ENCODE measurements around the gene CTSA. TPM values are rescaled to one million over a fixed set of nuclear protein-coding genes. Genes with fewer than 3 reads are reported as not detected.

CTSA gene
- total RNA-seq, 1 experiment from 2014 or later = 282 TPM

GRCh38 chr20:45859916-45860315 is 31.2 kb upstream of the CTSA start:
- Mint-ChIP-seq H3K27ac (ENCODE audit: unreplicated experiment) (no peak overlapping the region), H3K27me3 (ENCODE audit: insufficient read depth, unreplicated experiment) (no peaks in the 10 kb centered on the region), H3K4me3 (ENCODE audit: unreplicated experiment) (no peak overlapping the region), H3K9me3 (ENCODE audit: unreplicated experiment) (no peaks in the 10 kb centered on the region), H3K36me3 (ENCODE audit: insufficient read depth, unreplicated experiment) (peaks cover 28% of the 10 kb centered on the region), H3K4me1 (ENCODE audit: low read depth, unreplicated experiment) (peaks cover 17% of the 10 kb centered on the region)
- no peak for DNase-seq
- no TSS peak for BruUV-seq (replicated peaks)
- no peak for TF ChIP-seq CTCF (IDR thresholded peaks at IDR 0.05; ENCODE audit: insufficient read depth in 1 of 2, low read depth in 1 of 2, low read length in 1 of 2, severe bottlenecking in 1 of 2, unreplicated experiment in 1 of 2)
- POLR2A ChIA-PET = no interaction called here
- no peaks in the 10 kb centered on the region for H3K36me3 ChIP-seq (ENCODE audit: control insufficient read depth, insufficient read depth, low read length)
- no peak overlapping the region for H3K4me3 ChIP-seq (ENCODE audit: low read depth, low read length)
- H3K9me3 ChIP-seq = no peaks in the 10 kb centered on the region
- intact Hi-C loops (cut with micrococcal nuclease; ENCODE audit: unreplicated experiment) = no loop called here
- H3K4me1 ChIP-seq = peaks cover 23% of the 10 kb centered on the region
- CTCF ChIA-PET = interaction anchor here (0.7 kb wide), 1 partner anchor 67 kb away, joined by 3 read pairs; no protein-coding TSS in a partner anchor
- no peaks in the 10 kb centered on the region for H3K27me3 ChIP-seq (replicated peaks; ENCODE audit: control insufficient read depth, insufficient read depth, low read length)

- no peak for TF ChIP-seq CTCF (IDR thresholded peaks at IDR 0.05; ENCODE audit: insufficient read depth in 1 of 2, low read depth in 1 of 2, low read length in 1 of 2, severe bottlenecking in 1 of 2, unreplicated experiment in 1 of 2)
- DNase-seq = no peak
- H3K4me1 Mint-ChIP-seq (ENCODE audit: low read depth, unreplicated experiment) = peaks cover 17% of the 10 kb centered on the region
- H3K27ac Mint-ChIP-seq (ENCODE audit: unreplicated experiment) = no peak overlapping the region
- POLR2A ChIA-PET = interaction anchor here (0.6 to 0.9 kb wide), 2 partner anchors 20 to 39 kb away, joined by 5 to 7 read pairs; no protein-coding TSS in a partner anchor
- Histone ChIP-seq H3K36me3 (ENCODE audit: control insufficient read depth, insufficient read depth, low read length) (no peaks in the 10 kb centered on the region), H3K9me3 (no peaks in the 10 kb centered on the region), H3K4me1 (peaks cover 23% of the 10 kb centered on the region), H3K4me3 (ENCODE audit: low read depth, low read length) (no peak overlapping the region), H3K27me3 (replicated peaks; ENCODE audit: control insufficient read depth, insufficient read depth, low read length) (no peaks in the 10 kb centered on the region)
- CTCF ChIA-PET = interaction anchor here (0.7 to 1.2 kb wide), 2 partner anchors 20 to 109 kb away, joined by 3 read pairs; no protein-coding TSS in a partner anchor
- no peak overlapping the region for H3K4me3 Mint-ChIP-seq (ENCODE audit: unreplicated experiment)
- intact Hi-C loops (cut with micrococcal nuclease; ENCODE audit: unreplicated experiment) = no loop called here
- no TSS peak for BruUV-seq (replicated peaks)
- peaks cover 28% of the 10 kb centered on the region for H3K36me3 Mint-ChIP-seq (ENCODE audit: insufficient read depth, unreplicated experiment)
- H3K9me3 Mint-ChIP-seq (ENCODE audit: unreplicated experiment) = no peaks in the 10 kb centered on the region
- no peaks in the 10 kb centered on the region for H3K27me3 Mint-ChIP-seq (ENCODE audit: insufficient read depth, unreplicated experiment)
Observed at GRCh38 chr20:45860560-45861220, 30.4 kb upstream of the CTSA start.

GRCh38 chr20:45861221-45862075 is 29.7 kb upstream of the CTSA start:
- intact Hi-C loops (cut with micrococcal nuclease; ENCODE audit: unreplicated experiment) = no loop called here
- no peaks in the 10 kb centered on the region for H3K27me3 Mint-ChIP-seq (ENCODE audit: insufficient read depth, unreplicated experiment)
- no TSS peak for BruUV-seq (replicated peaks)
- ChIA-PET POLR2A (interaction anchor here (0.6 to 0.9 kb wide), 2 partner anchors 19 to 39 kb away, joined by 5 to 7 read pairs; no protein-coding TSS in a partner anchor), CTCF (interaction anchor here (0.6 to 1.2 kb wide), 2 partner anchors 19 to 750 kb away, joined by 3 to 9 read pairs; no protein-coding TSS in a partner anchor)
- no peaks in the 10 kb centered on the region for H3K9me3 Mint-ChIP-seq (ENCODE audit: unreplicated experiment)
- DNase-seq = no peak
- no peak for TF ChIP-seq CTCF (IDR thresholded peaks at IDR 0.05; ENCODE audit: insufficient read depth in 1 of 2, low read depth in 1 of 2, low read length in 1 of 2, severe bottlenecking in 1 of 2, unreplicated experiment in 1 of 2)
- no peak overlapping the region for H3K4me3 Mint-ChIP-seq (ENCODE audit: unreplicated experiment)
- H3K36me3 ChIP-seq (ENCODE audit: control insufficient read depth, insufficient read depth, low read length) = no peaks in the 10 kb centered on the region
- H3K36me3 Mint-ChIP-seq (ENCODE audit: insufficient read depth, unreplicated experiment) = peaks cover 26% of the 10 kb centered on the region
- H3K4me1 Mint-ChIP-seq (ENCODE audit: low read depth, unreplicated experiment) = peaks cover 17% of the 10 kb centered on the region
- H3K27ac Mint-ChIP-seq (ENCODE audit: unreplicated experiment) = no peak overlapping the region
- H3K27me3 ChIP-seq (replicated peaks; ENCODE audit: control insufficient read depth, insufficient read depth, low read length) = no peaks in the 10 kb centered on the region
- peaks cover 19% of the 10 kb centered on the region for H3K4me1 ChIP-seq
- no peak overlapping the region for H3K4me3 ChIP-seq (ENCODE audit: low read depth, low read length)
- H3K9me3 ChIP-seq = no peaks in the 10 kb centered on the region

All from Caco-2 (cell line).